ENCODE measurements around the gene CREBBP.
"Not testable (repeated sequence)": the region's sequence is repeated elsewhere in the genome, so short reads cannot be mapped to it uniquely, and the experiment has no call there.

CREBBP gene

DNA sequence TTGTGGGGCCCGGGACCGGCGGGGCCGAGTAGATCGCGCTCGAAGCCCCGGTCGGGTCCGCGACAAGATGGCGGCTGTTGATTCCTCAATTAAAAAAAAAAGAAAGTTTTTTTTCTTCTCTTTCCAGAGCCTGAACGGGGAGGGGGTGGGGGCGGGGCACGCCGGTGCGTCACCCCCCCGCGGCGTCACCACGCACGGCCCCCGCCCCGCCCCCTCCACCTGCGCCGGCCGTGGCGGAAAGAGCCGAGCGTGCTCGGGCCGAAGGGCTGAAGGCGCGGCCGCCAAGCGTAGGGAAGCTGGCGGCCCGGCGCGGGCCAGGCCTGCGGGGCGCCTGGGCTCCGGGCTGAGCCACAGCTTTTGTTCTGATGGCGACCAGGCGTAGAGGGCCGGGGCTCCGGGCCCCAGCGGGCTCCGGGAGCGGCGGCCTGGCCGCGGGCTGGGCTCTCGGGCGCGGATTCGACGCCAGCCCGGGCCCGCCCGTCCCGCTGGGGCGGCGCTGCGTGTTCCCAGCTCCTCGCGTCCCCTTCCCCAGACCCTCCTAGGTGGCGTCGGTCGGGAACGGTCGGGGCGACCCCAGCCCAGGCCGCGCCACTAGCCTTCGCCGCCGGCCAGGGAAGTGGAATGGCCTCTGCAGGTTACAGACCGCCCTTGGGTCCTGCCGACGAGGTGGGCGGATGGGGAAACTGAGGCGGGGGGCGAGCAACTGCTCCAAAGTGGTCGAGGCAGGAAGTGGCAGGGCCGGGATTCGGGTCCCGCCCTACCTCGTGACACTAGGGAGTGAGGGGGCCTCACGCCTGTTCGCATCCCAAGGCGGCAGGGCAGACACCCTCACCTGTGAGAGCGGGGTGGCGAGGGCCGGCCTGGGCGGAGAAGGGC lies at the start of gene CREBBP:
Gene CREBBP (minus strand): TSS at position 91 of the 876 bp plus-strand sequence. CDS start 797 bp downstream, outside the sequence.
- TF ChIP-seq, protein P1, sequence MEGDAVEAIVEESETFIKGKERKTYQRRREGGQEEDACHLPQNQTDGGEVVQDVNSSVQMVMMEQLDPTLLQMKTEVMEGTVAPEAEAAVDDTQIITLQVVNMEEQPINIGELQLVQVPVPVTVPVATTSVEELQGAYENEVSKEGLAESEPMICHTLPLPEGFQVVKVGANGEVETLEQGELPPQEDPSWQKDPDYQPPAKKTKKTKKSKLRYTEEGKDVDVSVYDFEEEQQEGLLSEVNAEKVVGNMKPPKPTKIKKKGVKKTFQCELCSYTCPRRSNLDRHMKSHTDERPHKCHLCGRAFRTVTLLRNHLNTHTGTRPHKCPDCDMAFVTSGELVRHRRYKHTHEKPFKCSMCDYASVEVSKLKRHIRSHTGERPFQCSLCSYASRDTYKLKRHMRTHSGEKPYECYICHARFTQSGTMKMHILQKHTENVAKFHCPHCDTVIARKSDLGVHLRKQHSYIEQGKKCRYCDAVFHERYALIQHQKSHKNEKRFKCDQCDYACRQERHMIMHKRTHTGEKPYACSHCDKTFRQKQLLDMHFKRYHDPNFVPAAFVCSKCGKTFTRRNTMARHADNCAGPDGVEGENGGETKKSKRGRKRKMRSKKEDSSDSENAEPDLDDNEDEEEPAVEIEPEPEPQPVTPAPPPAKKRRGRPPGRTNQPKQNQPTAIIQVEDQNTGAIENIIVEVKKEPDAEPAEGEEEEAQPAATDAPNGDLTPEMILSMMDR (IDR thresholded peaks at IDR 0.05; ENCODE audit: low read depth, low read length, missing control alignments): no peak
- peak; percentile 43 for DNase-seq (ENCODE audit: low read depth)
- H3K4me3 ChIP-seq (ENCODE audit: low read depth, low read length): peak within 1 kb of the TSS; percentile 82

DNA sequence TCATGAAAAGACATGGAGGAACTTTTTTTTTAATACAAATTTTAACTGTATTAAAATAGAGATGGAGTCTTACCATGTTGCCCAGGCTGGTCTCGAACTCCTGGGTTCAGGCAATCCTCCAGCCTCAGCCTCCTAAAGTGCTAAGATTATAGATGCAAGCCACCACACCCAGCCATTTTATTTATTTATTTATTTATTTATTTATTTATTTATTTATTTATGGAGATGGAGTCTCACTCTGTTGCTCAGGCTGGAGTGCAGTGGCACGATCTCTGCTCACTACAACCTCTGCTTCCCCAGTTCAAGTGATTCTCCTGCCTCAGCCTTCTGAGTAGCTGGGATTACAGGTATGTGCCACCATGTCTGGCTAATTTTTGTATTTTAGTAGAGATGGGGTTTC lies 46.6 kb upstream of the CREBBP start:
- DNase-seq (ENCODE audit: low read depth); H3K4me3 ChIP-seq (ENCODE audit: low read depth, low read length): not testable (repeated sequence)

DNA sequence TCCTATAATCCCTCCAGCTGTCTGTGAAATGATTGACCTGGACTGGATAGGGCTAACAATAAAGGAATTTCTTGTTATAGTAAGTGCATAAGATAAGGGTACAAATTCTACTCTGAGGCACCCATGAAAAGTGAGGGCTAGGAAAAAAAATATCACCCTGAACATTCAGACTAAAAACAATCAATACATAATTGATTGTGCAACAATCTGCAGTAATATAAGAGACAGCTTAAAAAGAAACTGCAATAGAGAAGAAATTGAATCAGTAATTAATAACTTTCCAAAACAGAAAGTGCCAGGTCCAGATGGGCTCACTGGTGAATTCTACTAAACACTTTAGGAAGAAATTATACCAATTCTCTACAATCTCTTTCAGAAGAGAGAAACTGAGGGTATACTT lies 44.2 kb upstream of the CREBBP start:
- TF ChIP-seq, protein P1 (IDR thresholded peaks at IDR 0.05; ENCODE audit: low read depth, low read length, missing control alignments): no peak
- DNase-seq (ENCODE audit: low read depth): no peak
- no peak overlapping the region for H3K4me3 ChIP-seq (ENCODE audit: low read depth, low read length)

DNA sequence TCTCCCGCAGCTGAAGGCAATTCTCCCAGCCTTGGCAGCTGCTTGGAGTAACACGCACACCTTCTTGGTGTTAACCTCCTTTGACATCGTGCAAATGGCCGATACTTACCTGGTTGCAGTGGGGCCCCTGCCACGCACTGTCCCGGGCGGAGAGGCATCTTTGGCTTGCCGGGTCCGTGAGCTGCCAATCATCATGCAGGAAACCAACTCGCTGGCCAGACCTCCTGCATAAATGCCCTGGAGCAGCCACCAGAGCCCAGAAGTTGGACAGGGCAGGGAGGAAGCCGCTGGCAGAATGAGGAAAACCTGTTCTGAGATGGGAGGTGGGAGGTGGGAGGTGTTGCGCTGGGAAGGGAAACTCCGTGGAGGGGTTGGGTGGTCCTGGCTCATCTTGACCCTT lies 41.7 kb upstream of the CREBBP start:
- no peak overlapping the region for H3K4me3 ChIP-seq (ENCODE audit: low read depth, low read length)
- DNase-seq (ENCODE audit: low read depth): no peak
- TF ChIP-seq, protein P1 (IDR thresholded peaks at IDR 0.05; ENCODE audit: low read depth, low read length, missing control alignments): no peak

DNA sequence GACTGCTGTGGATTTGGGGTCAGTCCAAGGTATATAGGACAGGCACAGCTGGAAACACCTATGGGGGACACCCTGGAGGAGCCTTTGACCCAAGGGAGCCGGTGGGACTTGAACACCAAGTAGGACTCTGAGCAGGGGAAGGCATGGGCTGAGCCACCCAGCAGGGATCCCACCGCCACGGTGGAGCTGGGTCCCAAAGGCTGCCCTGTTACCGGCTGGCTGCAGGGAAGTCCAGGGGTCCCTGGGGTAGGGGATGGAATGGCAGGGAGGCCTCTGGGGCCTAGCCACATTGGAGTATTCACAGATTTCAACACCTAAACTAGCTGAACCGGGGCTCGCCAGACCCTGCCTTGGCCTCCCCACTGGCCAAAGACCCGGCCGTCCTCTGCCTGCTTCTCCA lies 39.7 kb upstream of the CREBBP start:
- TF ChIP-seq, protein P1 (IDR thresholded peaks at IDR 0.05; ENCODE audit: low read depth, low read length, missing control alignments): no peak
- H3K4me3 ChIP-seq (ENCODE audit: low read depth, low read length): no peak overlapping the region
- DNase-seq (ENCODE audit: low read depth): no peak

DNA sequence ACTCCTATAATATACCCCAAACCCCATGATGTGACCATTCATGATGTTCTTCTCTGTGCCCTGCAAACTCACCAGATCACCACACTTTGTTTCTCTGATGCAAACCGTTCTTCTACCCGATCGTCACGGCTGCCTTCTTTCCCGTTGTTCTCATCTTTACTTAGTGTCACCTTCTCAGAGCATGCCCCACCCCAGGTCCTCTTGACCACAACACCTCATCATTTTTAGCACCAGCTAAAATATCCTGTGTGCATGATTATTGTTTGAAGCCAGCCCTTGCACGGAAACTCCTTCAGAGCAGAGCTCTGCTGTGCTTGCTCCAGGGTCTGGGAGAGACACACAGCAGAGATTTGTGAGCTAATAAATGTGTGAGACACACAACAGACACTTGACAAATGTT lies 38.9 kb upstream of the CREBBP start:
- H3K4me3 ChIP-seq (ENCODE audit: low read depth, low read length): no peak overlapping the region
- TF ChIP-seq, protein P1 (IDR thresholded peaks at IDR 0.05; ENCODE audit: low read depth, low read length, missing control alignments): no peak
- DNase-seq (ENCODE audit: low read depth): no peak

DNA sequence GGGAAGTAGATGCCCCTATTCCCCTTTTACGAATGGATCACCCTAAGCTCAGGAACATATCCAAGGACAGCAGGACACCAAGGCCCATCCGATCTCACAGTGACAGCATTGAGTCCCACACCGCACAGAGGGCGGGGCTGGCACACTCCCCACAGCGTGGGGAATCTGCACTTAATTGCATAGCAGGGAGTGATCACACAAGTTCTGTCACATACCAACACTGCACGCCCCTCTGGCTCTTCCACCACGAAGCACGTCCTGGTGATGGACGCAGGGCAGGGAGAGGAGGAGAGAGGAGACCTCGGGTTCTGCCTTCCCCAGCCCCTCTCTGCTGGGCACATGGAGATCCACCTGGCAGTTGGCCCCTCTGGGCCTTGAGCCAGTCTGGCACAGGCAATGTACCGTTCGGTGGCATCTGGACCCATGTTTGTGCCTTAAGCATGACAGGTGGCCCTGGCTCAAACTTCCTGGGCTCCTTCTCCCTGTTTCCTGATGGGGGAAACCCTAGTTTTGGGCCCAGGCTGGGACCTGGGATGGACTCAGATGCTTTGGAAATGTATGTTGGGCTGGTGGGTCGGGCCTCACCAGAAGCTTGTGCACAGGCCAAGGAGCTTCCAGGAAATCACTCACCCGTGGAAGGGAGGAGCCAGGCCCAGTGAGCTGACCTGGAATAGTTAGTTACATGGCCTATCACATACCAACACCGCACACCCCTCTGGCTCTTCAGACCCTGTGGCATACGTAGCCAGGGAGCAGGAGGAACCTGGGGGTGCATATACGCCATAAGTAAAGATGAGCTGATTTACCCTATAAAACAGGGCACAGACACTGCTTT lies 35.1 kb upstream of the CREBBP start:
- no peak for DNase-seq (ENCODE audit: low read depth)
- TF ChIP-seq, protein P1 (IDR thresholded peaks at IDR 0.05; ENCODE audit: low read depth, low read length, missing control alignments): no peak
- H3K4me3 ChIP-seq (ENCODE audit: low read depth, low read length): no peak overlapping the region
